ENCODE measurements around the gene DNAH2.
A peak's percentile ranks its signal among the peaks of the same experiment; 100 is the strongest.

The DNAH2 gene

DNA sequence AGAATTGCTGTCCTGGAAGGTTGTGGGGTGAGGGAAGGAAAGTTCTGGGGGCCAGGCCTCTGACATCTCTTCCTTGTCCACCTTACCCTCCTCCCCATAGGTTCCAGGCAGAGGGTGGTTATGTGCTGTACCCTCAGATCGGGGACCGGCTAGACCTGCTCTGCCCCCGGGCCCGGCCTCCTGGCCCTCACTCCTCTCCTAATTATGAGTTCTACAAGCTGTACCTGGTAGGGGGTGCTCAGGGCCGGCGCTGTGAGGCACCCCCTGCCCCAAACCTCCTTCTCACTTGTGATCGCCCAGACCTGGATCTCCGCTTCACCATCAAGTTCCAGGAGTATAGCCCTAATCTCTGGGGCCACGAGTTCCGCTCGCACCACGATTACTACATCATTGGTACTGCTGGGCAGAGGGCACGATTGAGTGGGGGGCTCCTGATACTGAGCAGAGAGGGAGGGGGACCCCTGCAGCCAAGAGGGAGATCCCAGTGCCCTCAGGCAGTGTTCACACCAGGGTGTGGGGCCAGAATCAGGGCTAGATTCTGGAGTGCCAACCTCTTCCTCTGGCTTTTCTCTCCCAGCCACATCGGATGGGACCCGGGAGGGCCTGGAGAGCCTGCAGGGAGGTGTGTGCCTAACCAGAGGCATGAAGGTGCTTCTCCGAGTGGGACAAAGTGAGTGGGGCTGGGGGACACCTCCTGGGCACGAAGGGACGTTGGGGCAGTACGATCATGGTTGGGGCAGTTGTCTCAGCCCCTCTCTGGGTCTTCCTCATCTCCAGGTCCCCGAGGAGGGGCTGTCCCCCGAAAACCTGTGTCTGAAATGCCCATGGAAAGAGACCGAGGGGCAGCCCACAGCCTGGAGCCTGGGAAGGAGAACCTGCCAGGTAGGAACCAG lies 9.4 kb upstream of the DNAH2 start:
- TF ChIP-seq, protein P1, sequence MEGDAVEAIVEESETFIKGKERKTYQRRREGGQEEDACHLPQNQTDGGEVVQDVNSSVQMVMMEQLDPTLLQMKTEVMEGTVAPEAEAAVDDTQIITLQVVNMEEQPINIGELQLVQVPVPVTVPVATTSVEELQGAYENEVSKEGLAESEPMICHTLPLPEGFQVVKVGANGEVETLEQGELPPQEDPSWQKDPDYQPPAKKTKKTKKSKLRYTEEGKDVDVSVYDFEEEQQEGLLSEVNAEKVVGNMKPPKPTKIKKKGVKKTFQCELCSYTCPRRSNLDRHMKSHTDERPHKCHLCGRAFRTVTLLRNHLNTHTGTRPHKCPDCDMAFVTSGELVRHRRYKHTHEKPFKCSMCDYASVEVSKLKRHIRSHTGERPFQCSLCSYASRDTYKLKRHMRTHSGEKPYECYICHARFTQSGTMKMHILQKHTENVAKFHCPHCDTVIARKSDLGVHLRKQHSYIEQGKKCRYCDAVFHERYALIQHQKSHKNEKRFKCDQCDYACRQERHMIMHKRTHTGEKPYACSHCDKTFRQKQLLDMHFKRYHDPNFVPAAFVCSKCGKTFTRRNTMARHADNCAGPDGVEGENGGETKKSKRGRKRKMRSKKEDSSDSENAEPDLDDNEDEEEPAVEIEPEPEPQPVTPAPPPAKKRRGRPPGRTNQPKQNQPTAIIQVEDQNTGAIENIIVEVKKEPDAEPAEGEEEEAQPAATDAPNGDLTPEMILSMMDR (IDR thresholded peaks at IDR 0.05; ENCODE audit: low read depth, low read length): no peak
- no peak overlapping the region for H3K4me3 ChIP-seq (ENCODE audit: low read depth, low read length)

DNA sequence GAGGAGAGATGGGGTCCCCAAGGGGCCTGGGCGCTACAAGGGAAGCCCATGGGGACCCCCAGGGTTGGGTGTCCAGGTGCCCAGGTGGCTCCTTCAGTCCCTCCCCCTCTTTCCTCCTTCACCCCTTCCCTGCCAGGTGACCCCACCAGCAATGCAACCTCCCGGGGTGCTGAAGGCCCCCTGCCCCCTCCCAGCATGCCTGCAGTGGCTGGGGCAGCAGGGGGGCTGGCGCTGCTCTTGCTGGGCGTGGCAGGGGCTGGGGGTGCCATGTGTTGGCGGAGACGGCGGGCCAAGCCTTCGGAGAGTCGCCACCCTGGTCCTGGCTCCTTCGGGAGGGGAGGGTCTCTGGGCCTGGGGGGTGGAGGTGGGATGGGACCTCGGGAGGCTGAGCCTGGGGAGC lies 8.5 kb upstream of the DNAH2 start:
- no peak overlapping the region for H3K4me3 ChIP-seq (ENCODE audit: low read depth, low read length)
- TF ChIP-seq, protein P1 (IDR thresholded peaks at IDR 0.05; ENCODE audit: low read depth, low read length): no peak

DNA sequence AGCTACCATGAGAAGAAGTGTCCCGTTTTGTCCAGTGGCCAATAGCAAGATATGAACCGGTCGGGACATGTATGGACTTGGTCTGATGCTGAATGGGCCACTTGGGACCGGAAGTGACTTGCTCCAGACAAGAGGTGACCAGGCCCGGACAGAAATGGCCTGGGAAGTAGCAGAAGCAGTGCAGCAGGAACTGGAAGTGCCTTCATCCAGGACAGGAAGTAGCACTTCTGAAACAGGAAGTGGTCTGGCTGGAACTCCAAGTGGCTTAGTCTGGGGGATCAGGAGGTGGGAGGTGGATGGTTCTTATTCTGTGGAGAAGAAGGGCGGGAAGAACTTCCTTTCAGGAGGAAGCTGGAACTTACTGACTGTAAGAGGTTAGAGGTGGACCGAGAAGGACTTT lies 7.2 kb upstream of the DNAH2 start:
- TF ChIP-seq, protein P1 (IDR thresholded peaks at IDR 0.05; ENCODE audit: low read depth, low read length): no peak

DNA sequence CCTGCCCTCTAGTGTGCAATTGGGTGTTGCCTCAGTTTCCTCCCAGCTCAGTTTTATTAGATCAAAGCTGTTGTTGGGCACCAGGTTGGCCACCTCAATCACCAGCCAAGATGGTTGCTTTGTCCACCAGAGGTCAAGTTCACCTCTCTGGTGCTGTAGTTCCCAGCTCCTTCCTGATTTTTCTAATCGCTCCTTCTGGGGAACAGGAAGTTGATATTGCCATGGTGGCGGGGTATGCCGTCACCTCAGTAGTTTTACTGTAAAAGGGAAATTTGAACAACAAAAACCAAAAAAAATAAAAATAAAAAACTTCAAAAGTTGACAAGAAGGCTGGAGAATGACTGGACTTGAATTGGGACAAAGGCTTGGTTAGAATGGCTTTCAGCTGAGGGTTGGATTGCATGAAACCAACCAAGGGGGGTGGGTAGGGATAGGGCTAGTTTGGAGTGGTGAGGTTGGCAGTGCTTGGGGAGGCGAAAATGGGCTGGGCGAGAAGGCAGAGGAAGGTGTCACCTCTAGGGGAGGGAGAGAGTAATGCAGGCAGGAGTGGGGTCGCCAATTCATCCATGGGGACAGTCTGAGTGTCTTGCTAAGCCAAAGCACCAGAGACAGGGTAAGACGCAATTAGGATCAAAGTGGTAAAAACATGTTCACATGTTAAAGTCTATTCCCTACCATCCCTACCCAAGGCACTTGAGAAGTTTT lies 6.3 kb upstream of the DNAH2 start:
- H3K4me3 ChIP-seq (ENCODE audit: low read depth, low read length): no peak overlapping the region
- TF ChIP-seq, protein P1 (IDR thresholded peaks at IDR 0.05; ENCODE audit: low read depth, low read length): peak; percentile 9; the same call in 1 of the 2 replicates

More for the DNA sequence above, 7.2 kb upstream of the DNAH2 start:
- no peak overlapping the region for H3K4me3 ChIP-seq (ENCODE audit: low read depth, low read length)

DNA sequence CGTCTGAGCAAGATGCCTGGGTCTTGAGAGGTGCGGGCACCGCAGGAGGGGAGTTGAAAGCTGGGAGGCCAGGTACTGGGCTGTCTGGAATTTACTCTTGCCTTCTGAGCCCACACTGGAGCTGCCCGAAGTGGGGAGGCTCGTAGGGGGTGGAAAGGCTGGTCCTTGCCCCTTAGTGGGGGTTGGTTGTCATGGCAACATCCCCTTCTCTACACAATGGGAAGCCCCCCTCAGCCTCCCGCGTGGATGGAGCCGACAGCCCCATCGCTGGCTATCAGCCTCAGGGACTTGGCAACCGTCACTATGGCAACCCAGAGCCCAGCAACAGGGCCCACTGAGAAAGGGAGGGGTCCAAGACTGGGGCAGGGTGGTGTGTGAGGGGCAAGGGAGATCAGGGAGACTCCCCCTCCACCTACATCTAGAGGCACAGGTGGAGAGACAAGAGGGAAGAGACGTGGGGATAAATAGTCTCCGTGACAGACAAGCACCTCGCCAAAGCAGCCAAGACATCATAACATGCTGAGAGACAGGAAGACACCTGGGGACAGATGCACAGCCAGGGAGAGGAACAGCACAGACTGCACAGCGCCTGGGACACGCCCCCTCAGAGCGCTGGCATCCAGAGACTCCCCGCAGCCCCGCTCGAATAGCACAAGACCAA lies 5.3 kb upstream of the DNAH2 start:
- TF ChIP-seq, protein P1 (IDR thresholded peaks at IDR 0.05; ENCODE audit: low read depth, low read length): no peak
- no peak overlapping the region for H3K4me3 ChIP-seq (ENCODE audit: low read depth, low read length)

DNA sequence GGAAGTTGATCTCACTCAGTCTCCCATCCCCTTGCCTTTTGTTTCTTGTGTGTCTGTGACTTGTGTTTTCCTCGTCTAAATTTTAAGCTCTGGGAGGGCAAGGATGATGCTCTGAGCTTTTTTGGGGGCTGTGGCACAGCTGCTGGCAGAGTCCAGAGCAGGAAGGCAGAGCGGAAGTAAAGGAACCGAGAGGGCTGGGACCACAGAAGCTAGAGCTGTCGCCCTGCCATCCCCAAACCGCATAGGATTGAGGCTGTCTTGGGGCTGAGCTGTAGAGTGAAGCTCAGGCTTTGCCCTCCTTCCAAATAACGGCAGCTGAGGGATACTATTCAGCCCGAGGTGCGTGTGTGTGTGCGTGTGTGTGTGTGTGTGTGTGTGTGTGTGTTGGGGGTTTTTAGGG lies 3.8 kb upstream of the DNAH2 start:
- no peak overlapping the region for H3K4me3 ChIP-seq (ENCODE audit: low read depth, low read length)
- TF ChIP-seq, protein P1 (IDR thresholded peaks at IDR 0.05; ENCODE audit: low read depth, low read length): no peak
